NCI-H748 treated with DMSO at 0.1 percent for 48 hours (cell line): ENCODE measurements around the gene RNF114.
"Not testable (repeated sequence)": the region's sequence is repeated elsewhere in the genome, so short reads cannot be mapped to it uniquely, and the experiment has no call there.

Experiments used
- DNase-seq: peaks from one replicate; lab custom pipeline; 2025; lab: John Stamatoyannopoulos, UW

RNF114 gene

GRCh38 chr20:49965781-49966305 lies 29.6 kb downstream of the RNF114 start:
- DNase-seq, result no peak

- DNase-seq, result no peak
Observed at GRCh38 chr20:49966861-49967260, 30.7 kb downstream of the RNF114 start.

- no peak for DNase-seq
Observed at GRCh38 chr20:49969234-49969633, 33.0 kb downstream of the RNF114 start.

GRCh38 chr20:49969946-49970345 lies 33.7 kb downstream of the RNF114 start:
- no peak for DNase-seq

DNA sequence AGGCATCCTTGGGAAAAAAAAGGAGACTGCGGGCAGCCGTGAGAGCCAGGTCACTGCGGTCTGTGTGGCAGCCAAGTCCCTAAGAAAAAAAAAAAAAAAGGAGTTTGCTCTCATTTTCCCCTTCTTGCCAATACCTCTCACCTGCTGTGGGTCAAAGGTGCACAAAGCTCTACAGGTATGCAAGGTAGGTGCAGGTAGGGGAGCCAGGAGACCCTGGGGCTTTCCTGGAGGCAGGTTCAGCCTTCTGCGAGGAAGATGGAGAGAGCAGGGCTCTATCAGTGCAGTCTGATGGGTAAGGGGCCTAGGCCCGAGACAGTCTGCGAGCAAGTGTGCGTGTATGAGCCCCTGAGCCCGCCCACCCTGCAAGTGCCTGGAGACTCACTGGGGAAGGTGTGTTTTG lies 34.3 kb downstream of the RNF114 start:
- DNase-seq, result no peak

GRCh38 chr20:49973981-49974380 lies 37.8 kb downstream of the RNF114 start:
- no peak for DNase-seq

DNA sequence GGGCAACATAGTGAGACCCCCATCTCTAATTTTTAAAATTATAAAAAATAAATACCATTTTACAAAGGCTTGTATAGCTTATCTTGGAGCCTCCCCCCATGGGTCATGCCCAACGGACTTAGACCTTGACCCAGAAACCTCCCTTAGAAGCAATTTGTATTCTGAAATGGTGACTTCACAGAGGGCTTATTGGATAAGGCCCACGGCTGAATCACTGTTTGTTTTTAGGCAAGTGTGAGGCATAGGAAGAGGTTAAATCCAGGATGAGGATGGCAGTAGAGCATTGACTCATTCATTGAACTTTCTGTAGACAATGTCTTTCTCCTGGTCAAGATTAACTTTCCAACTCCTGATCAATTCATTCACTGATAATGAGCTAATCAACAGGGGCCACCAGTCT lies 40.3 kb downstream of the RNF114 start:
- DNase-seq, result no peak

DNA sequence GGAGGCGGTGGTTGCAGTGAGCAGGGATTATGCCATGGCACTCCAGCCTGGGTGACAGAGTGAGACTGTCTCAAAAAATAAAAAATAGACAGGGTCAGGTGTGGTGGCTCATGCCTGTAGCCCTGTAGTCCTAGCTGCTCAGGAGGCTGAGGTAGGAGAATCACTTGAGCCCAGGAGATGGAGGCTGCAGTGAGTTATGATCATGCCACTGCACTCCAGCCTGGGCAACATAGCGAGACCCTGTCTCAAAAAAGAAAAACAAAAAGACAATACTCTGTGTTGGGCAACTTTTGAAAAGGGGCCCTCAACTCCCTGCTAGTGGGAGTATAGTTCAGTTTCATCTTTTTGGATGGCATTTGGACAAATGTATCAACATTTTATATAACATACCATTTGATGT lies 41.5 kb downstream of the RNF114 start:
- not testable (repeated sequence) for DNase-seq

- no peak for DNase-seq
Observed at GRCh38 chr20:49978685-49979029, 42.5 kb downstream of the RNF114 start.

DNA sequence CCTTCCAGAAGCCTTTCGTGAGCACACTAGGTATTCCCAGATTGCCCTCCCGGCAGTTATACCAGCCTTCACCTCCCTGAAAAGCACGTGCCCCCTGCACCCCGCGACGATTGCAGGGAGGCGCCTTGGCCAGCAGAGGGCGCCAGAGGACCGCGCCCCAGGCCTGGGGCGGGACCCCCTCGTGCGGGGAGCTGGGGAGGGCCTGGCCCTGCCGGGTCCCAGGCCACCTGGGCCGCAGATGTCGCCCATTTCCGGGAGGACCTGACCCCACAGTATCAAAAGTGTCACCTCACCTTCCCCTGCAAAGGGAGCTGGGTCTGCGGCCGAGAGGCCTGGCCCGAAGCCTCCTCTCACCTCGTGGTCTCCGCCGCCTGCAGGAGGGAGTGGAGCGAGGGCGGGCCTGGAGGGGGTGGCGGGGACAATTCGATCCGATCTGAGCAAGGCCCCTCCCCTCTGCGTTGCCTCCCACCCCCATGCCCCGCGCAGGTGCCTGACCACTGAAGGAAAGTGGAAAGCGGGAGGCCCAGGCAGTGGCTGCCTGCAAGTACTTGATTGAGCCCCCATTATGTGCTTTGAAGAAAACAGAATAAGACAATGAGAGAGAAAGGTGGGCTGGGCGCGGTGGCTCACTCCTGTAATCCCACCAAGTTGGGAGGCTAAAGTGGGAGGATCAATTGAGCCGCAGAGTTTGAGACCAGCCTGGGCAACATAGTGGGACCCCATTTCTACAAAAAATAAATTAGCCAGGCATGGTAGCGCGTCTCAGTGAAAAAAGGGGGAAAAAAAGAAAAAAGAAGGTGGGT lies 43.0 kb downstream of the RNF114 start:
- peak; percentile 4 for DNase-seq

DNA sequence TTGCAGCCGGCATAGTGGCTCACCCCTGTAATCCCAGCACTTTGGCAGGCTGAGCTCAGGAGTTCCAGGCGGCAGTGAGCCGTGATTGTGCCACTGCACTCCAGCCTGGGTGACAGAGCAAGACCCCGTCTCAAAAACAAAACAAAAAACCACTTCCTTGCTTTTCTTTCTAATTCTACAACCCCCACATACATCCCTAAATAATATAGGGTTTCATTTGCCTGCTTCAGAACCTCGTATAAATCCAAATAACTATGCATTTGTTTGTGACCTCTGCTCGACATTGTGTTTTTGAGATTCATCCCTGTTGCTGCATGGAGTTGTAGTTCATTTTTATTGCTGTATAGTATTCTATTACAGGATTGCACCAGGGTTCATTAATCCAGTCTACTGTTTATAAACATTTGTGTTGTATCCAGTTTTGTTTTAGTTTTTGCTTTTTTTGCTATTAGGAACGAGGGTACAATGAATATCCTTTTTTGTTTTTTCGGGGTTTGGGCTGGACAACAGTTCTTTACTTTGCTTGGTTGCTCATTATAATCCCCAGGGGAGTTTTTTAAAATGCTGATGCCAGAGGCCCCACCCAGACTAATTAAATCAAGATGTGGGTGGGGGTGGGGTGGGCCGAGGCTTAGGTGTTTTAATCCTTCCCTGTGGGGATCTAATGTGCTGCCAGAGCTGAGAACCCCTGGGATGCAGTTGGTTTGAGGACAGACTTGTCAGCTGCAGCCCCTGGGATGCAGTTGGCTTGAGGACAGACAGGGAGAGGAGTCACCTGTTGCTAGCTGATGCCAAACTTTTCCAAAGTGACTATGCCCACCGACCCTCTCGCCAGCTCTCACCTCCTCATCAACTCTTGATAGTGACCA lies 44.2 kb downstream of the RNF114 start:
- no peak for DNase-seq

DNA sequence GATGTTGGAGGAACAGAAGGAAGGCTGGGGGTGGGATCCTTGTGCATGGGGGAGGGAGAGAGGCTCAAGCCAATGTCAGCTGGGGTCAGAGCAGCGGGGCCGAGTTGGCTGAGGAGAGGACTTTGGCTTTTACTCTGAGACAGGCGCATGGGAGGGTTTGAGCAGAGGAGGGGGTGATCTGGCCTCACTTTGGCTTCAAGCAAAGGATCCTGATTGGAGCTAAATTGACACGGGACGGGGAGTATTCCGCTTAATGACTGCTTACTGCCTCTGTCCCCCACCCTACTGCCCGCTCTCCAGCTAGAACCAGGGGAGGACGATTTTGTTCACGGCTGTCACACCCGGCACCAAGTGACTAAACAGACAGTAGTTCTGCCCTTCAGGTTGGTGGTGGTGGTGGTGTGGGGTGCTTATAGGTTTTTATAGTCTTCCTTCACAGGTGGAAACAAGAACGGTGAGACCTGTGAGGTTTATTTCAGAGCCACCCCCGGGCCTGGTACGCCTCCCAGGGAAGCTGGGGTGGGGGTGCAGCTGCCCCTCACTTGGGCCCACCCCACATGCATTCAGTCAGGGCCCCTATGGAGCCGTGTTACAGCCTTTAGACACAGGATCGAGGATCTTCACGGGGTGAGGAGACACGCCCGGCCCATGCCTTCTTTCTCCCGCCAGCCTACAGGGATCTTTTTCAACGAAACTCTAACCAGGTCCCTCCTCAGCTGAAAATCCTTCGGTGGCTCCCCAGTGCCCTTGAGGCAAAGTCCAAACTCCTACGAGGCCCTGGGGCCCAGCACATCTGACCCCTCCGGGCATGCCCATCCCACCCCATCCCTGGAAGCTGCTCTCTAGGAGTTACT lies 45.2 kb downstream of the RNF114 start:
- DNase-seq, result no peak

DNA sequence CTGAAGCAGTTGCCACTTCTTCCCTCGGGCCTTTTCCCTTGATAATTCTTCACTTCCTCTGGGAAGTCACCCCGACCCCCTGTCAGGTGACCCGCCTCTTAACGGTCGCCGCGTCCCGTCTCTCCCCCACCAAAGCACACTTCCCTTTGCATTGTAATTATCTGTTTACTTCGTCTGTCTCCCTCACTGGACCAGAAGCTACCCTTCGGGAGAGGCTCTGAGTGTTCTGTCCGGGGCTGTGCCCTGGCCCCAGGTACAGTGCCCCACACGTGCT lies 45.8 kb downstream of the RNF114 start:
- DNase-seq, result no peak

DNA sequence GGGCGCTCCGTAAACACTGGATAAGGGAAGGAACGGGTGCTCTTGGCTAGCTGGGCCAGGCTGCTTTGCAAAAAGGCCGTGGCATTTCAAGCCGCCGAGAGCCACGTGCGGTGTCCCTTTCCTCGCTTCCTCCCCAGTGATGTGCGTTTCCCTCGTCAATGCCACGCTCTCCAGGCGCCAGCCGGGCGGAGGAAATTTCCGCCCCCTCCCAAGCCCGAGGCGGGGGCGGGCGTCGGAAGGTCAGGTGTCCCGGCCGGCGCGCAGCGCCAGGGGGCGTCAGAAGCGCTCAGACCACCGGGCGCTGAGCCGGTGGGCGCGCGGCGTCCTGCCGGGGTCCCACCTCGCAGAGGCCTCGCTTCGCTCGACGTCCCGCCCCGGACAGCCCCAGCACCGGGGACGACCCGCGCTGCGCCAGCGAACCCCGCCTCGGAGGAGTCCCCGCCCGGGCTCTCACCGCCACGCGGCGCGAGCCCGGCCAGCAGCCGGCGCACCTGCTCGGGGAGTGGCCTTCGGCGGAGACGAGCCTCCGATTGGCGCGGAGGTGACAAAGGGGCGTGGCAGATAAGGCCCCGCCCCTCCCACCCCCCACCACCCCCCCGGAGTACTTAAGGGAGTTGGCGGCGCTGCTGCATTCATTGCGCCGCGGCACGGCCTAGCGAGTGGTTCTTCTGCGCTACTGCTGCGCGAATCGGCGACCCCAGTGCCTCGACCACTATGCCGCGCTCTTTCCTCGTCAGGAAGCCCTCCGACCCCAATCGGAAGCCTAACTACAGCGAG lies 46.3 kb downstream of the RNF114 start, which contains the start of gene SNAI1:
TSS of gene SNAI1 (plus strand) at position 635 of the 777 bp plus-strand sequence. CDS start at position 715, 80 bp downstream.
- peak; percentile 43 for DNase-seq

GRCh38 chr20:49983123-49983847 lies 47.1 kb downstream of the RNF114 start:
- no peak for DNase-seq

DNA sequence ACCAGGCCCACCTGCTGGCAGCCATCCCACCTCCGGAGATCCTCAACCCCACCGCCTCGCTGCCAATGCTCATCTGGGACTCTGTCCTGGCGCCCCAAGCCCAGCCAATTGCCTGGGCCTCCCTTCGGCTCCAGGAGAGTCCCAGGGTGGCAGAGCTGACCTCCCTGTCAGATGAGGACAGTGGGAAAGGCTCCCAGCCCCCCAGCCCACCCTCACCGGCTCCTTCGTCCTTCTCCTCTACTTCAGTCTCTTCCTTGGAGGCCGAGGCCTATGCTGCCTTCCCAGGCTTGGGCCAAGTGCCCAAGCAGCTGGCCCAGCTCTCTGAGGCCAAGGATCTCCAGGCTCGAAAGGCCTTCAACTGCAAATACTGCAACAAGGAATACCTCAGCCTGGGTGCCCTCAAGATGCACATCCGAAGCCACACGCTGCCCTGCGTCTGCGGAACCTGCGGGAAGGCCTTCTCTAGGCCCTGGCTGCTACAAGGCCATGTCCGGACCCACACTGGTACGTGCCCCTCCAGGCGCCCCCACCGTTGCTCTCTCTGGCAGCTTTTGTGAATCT lies 47.7 kb downstream of the RNF114 start:
- DNase-seq, result no peak

- DNase-seq, result no peak
Observed at GRCh38 chr20:49984426-49985153, 48.4 kb downstream of the RNF114 start.

GRCh38 chr20:49985157-49985556 lies 49.0 kb downstream of the RNF114 start:
- no peak for DNase-seq

DNA sequence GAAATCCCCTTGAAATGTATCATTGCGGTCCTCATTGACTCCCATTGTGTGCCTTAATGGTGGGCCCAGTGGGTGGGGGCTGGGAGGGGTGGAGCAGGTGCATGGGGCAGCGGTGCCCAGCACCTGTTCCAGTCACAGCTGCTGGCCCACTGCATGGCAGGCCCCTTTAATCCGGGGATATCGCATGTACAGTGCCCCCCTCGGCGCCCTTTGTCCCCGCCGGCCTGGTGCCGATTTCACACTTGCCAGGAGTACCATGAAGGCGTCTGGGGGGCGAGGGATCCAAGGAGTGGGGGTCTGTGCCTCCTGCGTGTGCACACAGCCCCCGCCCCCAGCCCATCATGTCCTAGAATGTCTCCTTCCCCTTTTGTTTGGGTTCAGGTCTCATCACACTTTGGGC lies 49.4 kb downstream of the RNF114 start:
- DNase-seq, result no peak

DNA sequence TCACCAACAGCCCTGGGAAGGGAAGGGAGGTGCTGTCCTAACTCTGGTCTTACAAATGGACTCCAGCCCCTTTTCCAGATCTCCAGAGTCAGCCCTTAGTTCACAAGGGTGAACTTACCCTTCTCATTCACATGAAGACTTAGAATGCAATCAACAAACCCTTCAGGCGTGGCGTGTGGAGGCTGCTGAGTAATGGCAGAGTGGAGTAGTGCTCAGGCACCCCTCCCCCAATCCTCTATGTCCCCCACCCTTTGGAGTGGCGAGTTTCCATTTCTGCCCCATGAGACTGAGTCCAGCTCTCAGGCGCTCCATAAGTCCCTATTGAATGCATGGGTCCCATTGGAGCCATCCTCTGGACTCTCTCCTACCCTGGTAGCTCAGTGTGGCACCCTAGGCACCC lies 49.9 kb downstream of the RNF114 start:
- no peak for DNase-seq
